GM19099 (cell line): Measurements from ENCODE around the gene ASB10.

Experiments used
- POLR2A ChIP-seq: IDR thresholded peaks from 3 replicates; pipeline ENCODE4 v1.6.1; 2011; ENCODE audit warnings: low read depth; ENCODE audit not compliant: insufficient read length; ENCODE audit errors: extremely low read depth

Gene ASB10

DNA sequence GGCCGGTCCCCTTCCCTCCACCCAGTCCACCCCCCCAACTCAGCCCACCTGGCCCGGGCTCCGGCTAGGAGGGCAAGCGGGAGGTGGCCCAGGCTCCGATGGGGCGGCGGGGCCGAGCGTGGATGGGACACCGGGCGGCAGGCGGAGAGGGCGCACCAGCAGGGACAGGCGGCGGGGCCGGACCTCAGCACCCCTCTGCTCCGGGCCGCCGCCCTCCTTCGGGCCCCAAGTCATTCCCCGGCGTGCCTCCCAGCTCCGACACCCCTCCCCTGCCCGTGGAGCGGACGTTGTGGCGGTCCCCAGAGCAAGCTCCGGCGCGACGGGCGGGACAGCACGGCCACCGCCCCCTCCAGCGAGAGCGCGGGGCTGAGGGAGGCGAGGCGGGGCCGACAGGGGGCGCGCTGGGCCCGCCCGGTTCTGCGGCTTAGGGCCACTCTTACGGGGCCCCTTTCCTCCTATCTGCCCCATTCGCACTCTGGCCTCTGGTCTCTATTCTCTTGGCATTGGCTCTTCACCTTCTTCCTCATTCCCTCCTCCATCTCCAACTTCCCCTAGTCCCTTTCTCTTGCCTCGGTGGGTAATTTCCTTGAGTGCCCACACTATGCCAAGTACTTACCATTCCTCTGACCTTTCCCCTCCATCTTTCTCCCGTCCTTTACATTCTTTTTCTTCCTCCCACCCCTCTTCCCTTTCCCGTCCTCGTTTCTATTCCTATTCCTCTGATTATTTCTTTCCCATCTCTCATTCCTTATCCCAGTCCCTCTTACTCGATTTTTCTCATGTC is 18.9 kb downstream of the ASB10 start:
- TF ChIP-seq POLR2A = no peak

DNA sequence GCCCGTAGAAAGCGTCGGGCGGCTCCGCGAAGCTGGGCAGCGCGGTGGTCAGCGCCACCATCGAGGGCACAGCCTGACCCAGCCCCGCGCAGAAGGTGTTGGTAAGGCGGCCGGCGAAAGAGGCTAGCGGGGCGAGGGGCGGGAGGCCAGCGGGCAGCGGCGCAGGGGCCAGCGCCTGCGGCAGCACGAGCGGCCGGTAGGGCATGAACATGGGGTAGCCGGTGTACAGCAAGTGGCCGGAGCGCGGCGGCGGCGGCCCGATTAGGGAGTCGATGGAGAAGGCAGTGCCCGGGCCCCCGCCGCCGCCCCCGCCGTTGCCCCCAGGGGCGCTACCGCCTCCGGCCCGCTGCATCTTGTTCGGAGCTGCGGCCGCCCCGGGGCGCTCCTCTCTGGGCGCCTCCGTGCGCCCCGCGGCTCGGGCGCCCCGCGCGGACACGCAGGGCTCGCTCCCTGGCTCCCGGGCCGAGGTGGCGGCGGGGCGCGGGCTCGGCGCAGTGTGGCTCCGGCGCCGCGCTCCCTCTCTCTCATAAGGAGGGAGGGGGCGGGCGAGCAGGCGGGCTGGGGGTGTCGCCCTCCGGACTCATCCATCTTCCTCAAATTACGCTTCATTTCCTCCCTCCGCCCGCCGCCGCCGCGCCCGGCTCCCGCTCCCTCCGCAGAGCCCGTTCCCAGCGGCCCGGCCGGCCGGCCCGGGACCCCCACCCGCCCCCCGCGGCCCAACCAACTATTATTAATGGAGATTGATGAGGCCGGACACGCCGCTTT is 19.7 kb downstream of the ASB10 start, which contains the start of gene GBX1:
Gene GBX1 (minus strand): TSS at position 498 of the 765 bp plus-strand sequence. CDS start 146 bp downstream, at position 352.
- no peak for TF ChIP-seq POLR2A

DNA sequence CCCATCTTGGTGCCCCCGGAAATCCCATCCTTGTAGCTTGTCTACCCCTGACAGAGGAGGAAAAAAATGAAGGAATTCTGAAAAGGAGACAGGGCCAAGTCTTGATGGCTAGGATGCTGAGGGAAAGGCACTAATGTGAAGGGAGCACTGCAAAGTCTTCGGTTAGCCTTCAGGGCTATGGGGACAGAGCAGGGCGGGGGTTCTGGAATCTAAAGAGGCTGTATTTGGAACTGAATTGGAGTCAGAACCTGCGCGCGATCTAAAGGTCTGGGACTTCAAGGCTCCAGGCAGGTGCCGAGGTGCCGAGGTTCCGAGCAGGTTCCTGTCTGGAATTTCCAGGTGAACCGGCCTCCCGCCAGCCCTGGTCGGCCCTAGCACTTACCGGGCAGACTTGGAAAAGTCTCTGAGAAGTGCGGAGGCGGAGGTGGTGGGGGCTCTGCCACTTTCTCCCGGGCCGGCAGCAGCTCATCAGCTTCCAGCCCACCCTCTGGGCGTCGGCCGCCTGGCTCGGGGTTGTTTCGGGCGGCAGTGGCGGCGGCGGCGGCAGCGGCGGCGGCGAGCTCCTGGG is 20.3 kb downstream of the ASB10 start:
- no peak for TF ChIP-seq POLR2A

DNA sequence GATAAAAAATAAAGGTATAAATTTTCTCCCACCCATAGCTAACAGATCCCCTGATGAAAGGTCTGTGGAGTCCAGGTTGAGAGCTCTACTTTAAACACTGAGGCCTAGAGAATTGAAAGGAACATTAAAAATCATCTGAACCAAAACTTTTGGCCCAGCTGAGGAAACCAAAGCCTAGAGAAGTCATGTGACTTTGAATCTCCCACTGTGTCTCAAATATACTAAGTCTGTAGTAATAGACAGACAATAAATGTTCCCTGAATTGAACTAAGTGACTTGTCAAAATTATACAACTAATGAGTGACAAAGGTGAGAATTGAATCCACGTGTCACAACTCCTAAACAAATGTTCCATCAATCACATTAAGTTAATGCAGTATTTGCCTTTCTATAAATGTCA is 25.3 kb downstream of the ASB10 start:
- no peak for TF ChIP-seq POLR2A

DNA sequence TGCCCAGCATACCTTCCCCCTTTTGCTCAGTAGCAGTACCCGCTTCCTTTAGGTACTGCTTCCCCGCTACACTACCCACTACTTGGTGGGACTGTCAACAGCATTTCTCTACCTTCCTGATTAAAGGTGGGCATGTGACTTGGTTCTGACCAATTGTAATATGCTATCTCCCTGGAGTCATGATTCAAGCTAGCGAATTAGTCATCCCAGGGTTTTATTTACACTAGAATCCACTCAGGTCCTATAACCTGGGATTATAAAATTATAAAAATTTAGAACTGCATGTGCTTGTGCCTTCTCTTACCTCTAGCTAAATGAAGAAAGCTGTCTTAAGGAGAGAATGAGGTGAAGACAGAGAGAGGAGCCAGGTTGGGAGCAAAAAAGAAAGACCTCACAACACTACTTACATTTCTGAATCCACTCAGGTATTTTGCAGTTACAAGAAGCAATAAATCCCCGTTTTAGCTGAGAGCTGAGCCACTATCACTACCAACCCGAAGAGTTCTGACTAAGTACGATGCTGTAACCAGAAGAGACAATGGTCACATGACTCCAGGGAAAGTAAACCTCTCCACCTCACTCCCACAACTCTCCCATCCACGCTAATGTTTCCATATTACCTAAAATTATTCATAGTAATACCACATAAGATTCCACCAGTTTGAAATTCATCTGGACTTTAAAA is 29.3 kb downstream of the ASB10 start:
- no peak for TF ChIP-seq POLR2A

DNA sequence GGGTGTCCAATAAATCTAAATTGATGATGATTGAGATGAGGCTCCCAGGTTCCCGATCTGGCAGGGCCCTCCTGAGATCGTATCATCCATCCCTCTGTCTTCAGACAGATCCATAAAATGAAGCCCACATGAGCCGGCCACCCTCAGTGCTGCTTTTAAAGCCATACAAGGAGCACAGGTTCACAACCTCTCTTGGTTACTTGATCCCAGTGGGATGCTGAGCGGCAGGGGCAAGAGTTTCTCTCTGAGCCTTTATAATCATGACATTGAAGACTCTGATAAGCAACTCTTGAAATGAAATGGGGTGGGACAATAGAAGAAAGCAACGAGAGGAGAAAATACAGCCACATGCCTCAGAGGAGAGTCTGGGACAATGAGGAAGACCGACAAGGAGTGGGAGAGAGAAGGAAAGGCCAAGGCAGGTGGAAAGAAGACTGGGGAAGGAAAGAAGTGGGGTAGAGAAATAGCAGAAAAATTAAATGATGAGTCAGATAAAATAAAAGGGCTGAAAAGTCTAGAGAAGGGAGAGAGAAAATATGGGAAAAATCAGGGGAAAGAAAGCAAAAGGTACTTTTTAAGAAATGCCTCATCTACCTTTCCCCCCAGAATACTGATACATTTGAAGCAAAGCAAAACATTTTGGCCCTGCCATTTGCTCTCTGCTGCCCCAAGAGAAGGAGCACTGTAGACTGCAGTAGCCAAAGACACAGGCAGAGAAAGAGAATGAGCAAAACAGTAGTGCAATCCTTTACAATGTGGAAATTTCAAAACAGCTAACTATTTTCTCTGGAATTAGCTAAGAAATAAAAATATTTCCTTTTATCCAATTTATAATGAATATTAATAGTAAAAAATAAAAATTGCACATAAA is 34.2 kb downstream of the ASB10 start:
- TF ChIP-seq POLR2A = no peak

DNA sequence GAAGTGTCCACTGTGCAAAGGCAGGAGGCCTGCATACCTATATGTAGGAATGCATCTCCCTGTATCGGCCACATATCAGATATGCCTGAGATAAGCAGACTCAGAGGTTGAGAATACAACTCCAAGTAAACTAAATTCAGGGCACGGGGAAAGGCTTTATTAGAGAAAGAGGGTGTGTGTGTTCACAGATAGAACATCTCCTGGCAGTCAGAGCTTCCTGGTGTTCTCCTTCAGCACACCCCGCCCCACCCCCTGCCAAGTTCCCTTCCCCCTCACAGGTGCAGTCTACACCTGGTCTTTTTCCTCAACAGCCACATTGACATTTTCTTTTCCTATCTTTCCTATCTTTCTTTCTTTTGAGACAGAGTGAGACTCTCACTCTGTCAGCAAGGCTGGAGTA is 36.7 kb downstream of the ASB10 start:
- no peak for TF ChIP-seq POLR2A

DNA sequence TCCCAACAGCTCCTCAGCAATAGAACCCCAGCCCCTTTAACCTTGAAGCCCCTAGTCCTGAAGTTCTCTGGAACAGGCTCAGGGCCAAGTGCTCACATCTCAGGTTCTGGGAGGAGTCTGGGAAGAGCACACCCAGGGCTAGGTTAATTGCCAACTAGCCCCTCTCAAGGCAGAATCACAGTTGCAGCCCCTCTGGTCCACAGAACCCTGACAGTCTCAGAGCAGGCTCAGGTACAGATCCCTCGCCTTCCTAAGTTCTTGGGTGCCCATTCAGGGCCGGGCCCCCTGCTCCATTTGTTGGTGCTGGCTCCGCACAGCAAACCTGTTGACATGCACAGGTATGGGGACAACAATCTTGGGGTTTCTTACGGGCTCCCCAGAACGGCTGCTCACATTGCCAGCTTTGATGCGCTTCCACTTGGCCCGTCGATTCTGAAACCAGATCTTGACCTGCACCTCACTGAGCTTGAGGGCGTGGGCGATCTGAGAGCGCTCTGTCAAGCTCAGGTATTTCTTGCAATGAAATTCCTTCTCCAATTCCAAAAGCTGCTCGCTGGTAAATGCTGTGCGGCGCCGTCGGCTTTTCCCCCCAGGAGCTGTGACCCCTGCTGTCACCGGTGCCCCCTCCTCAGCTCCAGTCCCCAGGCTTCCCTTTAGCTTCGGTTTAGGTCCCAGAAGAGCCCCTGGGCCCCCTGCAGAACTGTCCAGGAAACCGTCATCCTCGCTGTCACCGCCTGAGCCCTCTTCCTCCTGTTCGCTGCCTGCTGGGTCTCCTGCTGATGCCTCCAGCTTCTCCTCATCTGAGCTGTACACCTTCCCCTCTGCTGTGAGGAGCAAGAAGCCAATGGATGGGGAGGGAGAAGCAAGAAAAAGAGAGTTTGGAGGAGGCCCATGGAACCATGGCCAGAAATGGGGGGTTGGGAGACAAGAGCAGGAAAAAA is 38.5 kb downstream of the ASB10 start:
- TF ChIP-seq POLR2A = no peak

DNA sequence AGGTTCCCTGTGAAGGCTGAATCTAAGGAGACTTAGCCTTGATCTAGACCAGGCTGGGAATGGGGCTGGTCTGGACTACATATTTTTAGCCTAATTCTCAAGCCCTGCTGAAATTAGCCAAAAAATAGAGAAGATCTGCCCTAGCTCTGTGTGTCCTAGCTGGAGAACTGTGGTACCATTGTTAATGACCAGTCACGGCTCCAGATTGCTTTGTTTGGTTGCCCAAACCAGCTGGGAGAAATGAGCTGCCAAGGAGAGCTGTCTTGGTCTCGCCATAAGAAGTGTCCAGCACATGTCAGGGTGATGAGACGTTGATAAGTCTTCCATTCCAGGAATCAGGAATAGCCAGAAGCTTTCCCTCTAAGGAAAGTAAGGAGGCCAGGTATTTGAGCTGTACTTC is 40.3 kb downstream of the ASB10 start:
- no peak for TF ChIP-seq POLR2A

DNA sequence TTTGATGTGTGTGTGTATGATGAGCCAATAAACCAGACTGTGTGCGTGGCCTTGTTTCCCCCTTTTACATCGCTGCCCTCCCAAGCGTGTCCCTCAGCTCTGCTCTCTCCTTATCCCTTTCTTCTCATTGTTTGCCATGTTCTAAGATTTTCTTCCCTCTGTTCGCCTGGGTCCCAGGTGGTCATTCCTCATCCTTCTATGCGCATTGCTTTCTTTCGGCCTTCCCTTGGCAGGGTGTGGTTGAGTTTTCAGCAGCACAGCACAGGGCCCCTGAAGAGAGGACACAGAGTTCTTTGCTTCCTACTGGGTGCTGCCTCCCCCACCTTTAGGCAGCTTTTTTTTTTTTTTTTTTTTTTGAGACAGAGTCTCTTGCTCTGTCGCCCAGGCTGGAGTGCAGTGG is 42.7 kb downstream of the ASB10 start:
- no peak for TF ChIP-seq POLR2A

DNA sequence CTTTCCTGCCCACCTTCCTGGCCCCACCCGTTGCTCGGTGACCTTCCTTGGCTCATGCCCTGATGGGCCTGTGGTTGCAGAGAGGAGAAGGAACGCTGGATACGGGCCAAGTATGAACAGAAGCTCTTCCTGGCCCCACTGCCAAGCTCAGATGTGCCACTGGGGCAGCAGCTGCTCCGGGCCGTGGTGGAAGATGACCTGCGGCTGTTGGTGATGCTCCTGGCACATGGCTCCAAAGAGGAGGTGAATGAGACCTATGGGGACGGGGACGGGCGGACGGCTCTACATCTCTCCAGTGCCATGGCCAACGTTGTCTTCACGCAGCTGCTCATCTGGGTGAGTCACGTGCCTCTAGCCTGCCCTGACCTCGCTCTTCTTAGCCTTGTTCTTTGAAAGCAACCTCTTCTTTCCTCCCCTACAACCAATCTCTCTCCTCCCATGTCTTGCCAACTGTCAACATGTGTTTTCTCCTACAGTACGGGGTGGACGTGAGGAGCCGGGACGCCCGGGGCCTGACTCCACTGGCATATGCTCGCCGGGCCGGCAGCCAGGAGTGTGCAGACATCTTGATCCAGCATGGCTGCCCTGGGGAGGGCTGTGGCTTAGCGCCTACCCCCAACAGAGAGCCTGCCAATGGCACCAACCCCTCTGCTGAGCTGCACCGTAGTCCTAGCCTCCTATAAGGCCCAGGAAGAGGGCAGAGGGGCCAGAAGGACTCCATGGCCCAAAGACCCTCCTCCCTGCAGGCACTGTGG is 43.6 kb downstream of the ASB10 start:
- TF ChIP-seq POLR2A = no peak

DNA sequence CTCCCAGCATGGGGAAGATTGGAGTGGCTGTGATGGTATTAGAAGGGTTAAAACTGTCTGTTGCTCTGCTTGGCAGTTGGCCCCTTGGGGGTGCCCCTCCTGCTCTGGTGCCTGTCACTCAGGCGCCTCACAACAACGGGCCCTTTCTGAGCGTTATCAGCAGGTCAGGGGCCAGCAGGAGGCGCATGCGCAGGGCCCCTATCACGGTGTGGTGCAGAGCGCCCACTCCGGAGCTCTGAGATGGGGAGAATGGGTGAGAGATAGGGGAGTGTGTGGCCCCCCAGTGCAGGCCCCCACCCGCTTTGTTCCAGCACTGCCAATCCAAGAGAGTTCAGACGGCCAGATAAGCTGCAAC is 44.4 kb downstream of the ASB10 start:
- no peak for TF ChIP-seq POLR2A
